HUES6 (cell line): ENCODE data around the gene CDK17.

Experiments used
- H3K27ac ChIP-seq: 2 replicates; pipeline ENCODE4 v1.7.0; 2013; ENCODE audit warnings: low read depth, mild to moderate bottlenecking, low read length, inconsistent platforms
- H3K27me3 ChIP-seq: 2 replicates; pipeline ENCODE4 v1.6.1; 2013; ENCODE audit warnings: low read length; ENCODE audit not compliant: control insufficient read depth, insufficient read depth
- H3K36me3 ChIP-seq: 2 replicates; pipeline ENCODE4 v1.6.1; 2013; ENCODE audit warnings: low read length; ENCODE audit not compliant: control insufficient read depth, insufficient read depth
- H3K4me1 ChIP-seq: 2 replicates; pipeline ENCODE4 v1.6.1; 2013; ENCODE audit warnings: low read length; ENCODE audit not compliant: control insufficient read depth, insufficient read depth
- H3K4me3 ChIP-seq: 2 replicates; pipeline ENCODE4 v1.5.1; 2013; ENCODE audit warnings: low read depth, low read length
- H3K9ac ChIP-seq: one replicate; pipeline ENCODE4 v1.6.1; 2013; ENCODE audit warnings: mild to moderate bottlenecking, low read length
- H3K9me3 ChIP-seq: 2 replicates; pipeline ENCODE4 v1.6.1; 2013; ENCODE audit warnings: low read depth, low read length; ENCODE audit not compliant: control insufficient read depth, insufficient read depth

CDK17 gene

GRCh38 chr12:96236221-96236822 lies 163.9 kb downstream of the CDK17 start:
- Histone ChIP-seq H3K4me1 (peaks cover 11% of the 10 kb centered on the region; the same call in 1 of the 2 replicates), H3K9ac (no peak overlapping the region), H3K27me3 (no peaks in the 10 kb centered on the region), H3K4me3 (no peak overlapping the region), H3K36me3 (no peaks in the 10 kb centered on the region; the same call in 1 of the 2 replicates), H3K27ac (no peak overlapping the region), H3K9me3 (no peaks in the 10 kb centered on the region)

- no peaks in the 10 kb centered on the region for H3K9me3 ChIP-seq
- no peaks in the 10 kb centered on the region; the same call in 1 of the 2 replicates for H3K36me3 ChIP-seq
- H3K9ac ChIP-seq, result no peak overlapping the region
- no peak overlapping the region for H3K27ac ChIP-seq
- H3K4me3 ChIP-seq, result no peak overlapping the region
- H3K4me1 ChIP-seq, result peaks cover 11% of the 10 kb centered on the region; the same call in 1 of the 2 replicates
- H3K27me3 ChIP-seq, result no peaks in the 10 kb centered on the region
These were observed 164.8 kb downstream of the CDK17 start for GRCh38 chr12:96235484-96235826.

- Histone ChIP-seq H3K27me3 (no peaks in the 10 kb centered on the region), H3K36me3 (no peaks in the 10 kb centered on the region; the same call in 1 of the 2 replicates), H3K4me1 (peaks cover 11% of the 10 kb centered on the region; the same call in 1 of the 2 replicates), H3K4me3 (no peak overlapping the region), H3K27ac (no peak overlapping the region), H3K9me3 (no peaks in the 10 kb centered on the region), H3K9ac (no peak overlapping the region)
These were observed 165.4 kb downstream of the CDK17 start for GRCh38 chr12:96234591-96235483.

- Histone ChIP-seq H3K27ac (no peak overlapping the region), H3K9ac (no peak overlapping the region), H3K36me3 (no peaks in the 10 kb centered on the region; the same call in 1 of the 2 replicates), H3K9me3 (no peaks in the 10 kb centered on the region), H3K4me1 (peaks cover 8% of the 10 kb centered on the region; the same call in 1 of the 2 replicates), H3K4me3 (no peak overlapping the region), H3K27me3 (no peaks in the 10 kb centered on the region)
These were observed 166.2 kb downstream of the CDK17 start for GRCh38 chr12:96233939-96234461.

- no peak overlapping the region for H3K27ac ChIP-seq
These were observed 167.1 kb downstream of the CDK17 start for GRCh38 chr12:96233168-96233567.

GRCh38 chr12:96230646-96231045 lies 169.6 kb downstream of the CDK17 start:
- Histone ChIP-seq H3K4me1 (peaks cover 8% of the 10 kb centered on the region; the same call in 1 of the 2 replicates), H3K27me3 (no peaks in the 10 kb centered on the region), H3K36me3 (peaks cover 8% of the 10 kb centered on the region; the same call in 1 of the 2 replicates), H3K9me3 (no peaks in the 10 kb centered on the region), H3K9ac (no peak overlapping the region), H3K4me3 (no peak overlapping the region), H3K27ac (no peak overlapping the region)

More at GRCh38 chr12:96233168-96233567, 167.1 kb downstream of the CDK17 start:
- Histone ChIP-seq H3K4me1 (peaks cover 8% of the 10 kb centered on the region; the same call in 1 of the 2 replicates), H3K4me3 (no peak overlapping the region), H3K27me3 (no peaks in the 10 kb centered on the region), H3K36me3 (no peaks in the 10 kb centered on the region; the same call in 1 of the 2 replicates), H3K9me3 (no peaks in the 10 kb centered on the region), H3K9ac (no peak overlapping the region)

GRCh38 chr12:96228566-96229248 lies 171.5 kb downstream of the CDK17 start:
- Histone ChIP-seq H3K27me3 (no peaks in the 10 kb centered on the region), H3K36me3 (peaks cover 26% of the 10 kb centered on the region), H3K9ac (no peak overlapping the region), H3K4me3 (no peak overlapping the region), H3K9me3 (no peaks in the 10 kb centered on the region), H3K27ac (no peak overlapping the region), H3K4me1 (peaks cover under 1% of the 10 kb centered on the region; the same call in 1 of the 2 replicates)
